Endodermal cell (in vitro differentiated cells): ENCODE data around the gene FAXC. TPM values are rescaled to one million over a fixed set of nuclear protein-coding genes. Genes with fewer than 3 reads are reported as not detected.

Experiments used
- DNase-seq: peaks from one replicate; pipeline ENCODE4 v3.0.0-alpha.2; 2017
- H3K27ac ChIP-seq: 2 replicates; pipeline ENCODE4 v1.5.1; 2013; ENCODE audit warnings: mild to moderate bottlenecking, low read depth, low read length, moderate library complexity
- H3K27me3 ChIP-seq: 2 replicates; pipeline ENCODE4 v1.6.1; 2013; ENCODE audit warnings: mild to moderate bottlenecking, low read length, moderate library complexity; ENCODE audit not compliant: insufficient read depth, control insufficient read depth, poor library complexity, severe bottlenecking
- H3K36me3 ChIP-seq: 2 replicates; pipeline ENCODE4 v1.7.0; 2013; ENCODE audit warnings: mild to moderate bottlenecking, low read length, moderate library complexity; ENCODE audit not compliant: control insufficient read depth, insufficient read depth
- H3K4me1 ChIP-seq: one replicate; pipeline ENCODE4 v1.7.0; 2013; ENCODE audit warnings: low read length; ENCODE audit not compliant: control insufficient read depth, insufficient read depth
- H3K4me3 ChIP-seq: 2 replicates; pipeline ENCODE4 v1.5.1; 2013; ENCODE audit warnings: mild to moderate bottlenecking, low read length, moderate library complexity
- H3K9ac ChIP-seq: 2 replicates; pipeline ENCODE4 v1.6.1; 2013; ENCODE audit warnings: mild to moderate bottlenecking, low read length, moderate library complexity; ENCODE audit not compliant: poor library complexity, severe bottlenecking; ENCODE audit errors: extremely low read depth
- H3K9me3 ChIP-seq: 2 replicates; pipeline ENCODE4 v1.6.1; 2013; ENCODE audit warnings: mild to moderate bottlenecking, low read length, moderate library complexity; ENCODE audit not compliant: control insufficient read depth
- H3K27ac Mint-ChIP-seq: 2 replicates; pipeline ENCODE4 v1.8.0; 2020; ENCODE audit warnings: mixed read lengths
- H3K27me3 Mint-ChIP-seq: 2 replicates; pipeline ENCODE4 v1.8.0; 2021; ENCODE audit warnings: mild to moderate bottlenecking, mixed read lengths; ENCODE audit not compliant: insufficient read depth
- H3K36me3 Mint-ChIP-seq: 2 replicates; pipeline ENCODE4 v1.8.0; 2020; ENCODE audit warnings: low read depth, mixed read lengths
- H3K4me1 Mint-ChIP-seq: 2 replicates; pipeline ENCODE4 v1.8.0; 2020; ENCODE audit warnings: mixed read lengths
- H3K4me3 Mint-ChIP-seq: 2 replicates; pipeline ENCODE4 v1.8.0; 2020; ENCODE audit warnings: mild to moderate bottlenecking, moderate library complexity, mixed read lengths
- H3K9me3 Mint-ChIP-seq: 2 replicates; pipeline ENCODE4 v1.8.0; 2020; ENCODE audit warnings: mild to moderate bottlenecking, mixed read lengths
- CTCF ChIP-seq: fragments of 200-600 bp; sonication (generic); conservative IDR thresholded peaks from 2 replicates; pipeline ENCODE4 v1.5.0; 2021; ENCODE audit warnings: antibody characterized with exemption, mild to moderate bottlenecking
- WGBS, 2 experiments: methylation state at CpG; one replicate each; pipeline versions ENCODE4 v1.1.5 to v1.1.7; 2013; ENCODE audit warnings: missing lambda C conversion rate in 2 of 2, mixed read lengths in 1 of 2; ENCODE audit not compliant: insufficient coverage in 1 of 2, insufficient read length in 1 of 2; 5-methylcytosine and 5-hydroxymethylcytosine counted together
- total RNA-seq, 2 donors: library from RNA; stranded (reverse); fragmentation: NEBNext Ultra II Directional in 1 of 2; extraction: Animal tissue kit (Norgen Biotek cat#: 25700) in 1 of 2; gene quantifications; 2 replicates in 1 of 2; 3 replicates in 1 of 2; pipeline ENCODE4 v1.2.1, GENCODE V29; 2021

Gene FAXC
- total RNA-seq, 2 donors from 2014 or later = 8.8 to 19.5 TPM

- Mint-ChIP-seq H3K4me1 (no peaks in the 10 kb centered on the region), H3K27me3 (peaks cover 14% of the 10 kb centered on the region), H3K36me3 (no peaks in the 10 kb centered on the region), H3K4me3 (no peak overlapping the region), H3K9me3 (no peaks in the 10 kb centered on the region), H3K27ac (no peak overlapping the region)
- no peaks in the 10 kb centered on the region for H3K9me3 ChIP-seq
- WGBS, 2 experiments = 67 to 78% methylated on average over 1 of the region's 1 CpG
- no peaks in the 10 kb centered on the region for H3K36me3 ChIP-seq
- H3K9ac ChIP-seq = no peak overlapping the region
- peaks cover 7% of the 10 kb centered on the region for H3K27me3 ChIP-seq
- no peak overlapping the region for H3K4me3 ChIP-seq
- H3K4me1 ChIP-seq = no peaks in the 10 kb centered on the region
- no peak for DNase-seq
- TF ChIP-seq CTCF = no peak
- H3K27ac ChIP-seq = no peak overlapping the region
Measured at GRCh38 chr6:99359800-99360199, 10.3 kb upstream of the FAXC start.

DNA sequence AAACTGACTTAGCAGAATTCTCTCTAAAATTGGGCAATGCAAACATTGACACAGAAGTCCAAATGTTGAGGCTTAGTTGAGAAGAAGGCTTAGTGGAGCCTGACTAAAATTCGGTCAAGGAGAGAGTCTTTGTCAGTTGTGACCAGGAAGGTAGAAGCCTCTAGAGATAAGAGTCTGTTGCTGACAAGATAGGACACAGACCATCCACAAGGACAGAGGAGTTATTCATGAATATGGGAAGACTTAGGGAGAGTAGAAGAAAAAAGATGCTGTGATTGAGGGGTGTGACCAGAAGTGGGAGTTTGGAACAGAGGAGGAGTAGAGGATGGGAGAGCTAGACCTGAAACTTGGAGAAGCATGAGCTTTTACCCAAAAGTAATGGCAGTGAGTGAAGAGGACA lies 7.2 kb upstream of the FAXC start:
- peaks cover 23% of the 10 kb centered on the region for H3K27me3 Mint-ChIP-seq

DNA sequence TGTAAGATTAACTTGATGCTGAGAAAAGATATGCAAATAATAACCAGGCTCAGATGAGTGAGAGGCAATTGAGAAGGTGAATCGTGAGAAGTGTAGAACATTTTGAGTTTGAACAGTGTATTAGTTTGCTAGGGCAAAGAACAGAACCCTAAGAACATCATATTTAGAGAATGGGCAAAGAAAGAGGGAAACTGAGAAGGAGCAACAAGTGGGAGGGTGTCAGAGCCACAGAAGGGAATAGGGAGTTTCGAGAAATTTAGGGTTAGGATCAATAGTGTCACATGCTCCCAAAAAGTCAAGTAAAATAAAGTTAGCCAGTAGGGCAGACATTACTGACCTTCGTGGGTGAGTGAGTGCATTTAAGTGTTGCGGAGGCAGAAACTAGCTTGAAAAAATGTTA lies 5.5 kb upstream of the FAXC start:
- DNase-seq = no peak
- Histone ChIP-seq H3K4me3 (no peak overlapping the region), H3K27ac (no peak overlapping the region), H3K9me3 (no peaks in the 10 kb centered on the region), H3K27me3 (peaks cover 17% of the 10 kb centered on the region), H3K9ac (no peak overlapping the region), H3K36me3 (no peaks in the 10 kb centered on the region), H3K4me1 (no peaks in the 10 kb centered on the region)
- Mint-ChIP-seq H3K4me3 (no peak overlapping the region), H3K9me3 (no peaks in the 10 kb centered on the region), H3K36me3 (no peaks in the 10 kb centered on the region), H3K4me1 (peaks cover 3% of the 10 kb centered on the region), H3K27ac (no peak overlapping the region), H3K27me3 (peaks cover 30% of the 10 kb centered on the region)
- TF ChIP-seq CTCF = no peak
- 58 to 71% methylated on average over 4 of the region's 4 CpGs for WGBS, 2 experiments

More for the DNA sequence above, 7.2 kb upstream of the FAXC start:
- 82 to 89% methylated on average over 1 of the region's 1 CpG for WGBS, 2 experiments
- Histone ChIP-seq H3K9ac (no peak overlapping the region), H3K4me1 (no peaks in the 10 kb centered on the region), H3K36me3 (no peaks in the 10 kb centered on the region), H3K27me3 (peaks cover 8% of the 10 kb centered on the region), H3K4me3 (no peak overlapping the region), H3K9me3 (no peaks in the 10 kb centered on the region), H3K27ac (no peak overlapping the region)
- Mint-ChIP-seq H3K9me3 (no peaks in the 10 kb centered on the region), H3K4me3 (no peak overlapping the region), H3K4me1 (no peaks in the 10 kb centered on the region), H3K36me3 (no peaks in the 10 kb centered on the region), H3K27ac (no peak overlapping the region)
- TF ChIP-seq CTCF = no peak
- no peak for DNase-seq
